Psoas muscle (tissue), 8 donors: ENCODE measurements around the gene HUS1. TPM values are rescaled to one million over a fixed set of nuclear protein-coding genes. Genes with fewer than 3 reads are reported as not detected.
A peak's percentile ranks its signal among the peaks of the same experiment; 100 is the strongest.
"Not testable (repeated sequence)": the region's sequence is repeated elsewhere in the genome, so short reads cannot be mapped to it uniquely, and the experiment has no call there.

Experiments
- ATAC-seq, 4 donors: fragments of 200-7000 bp; cut with Tn5 transposase; one replicate each; pipeline ENCODE4 v1.9.1; 2020; ENCODE audit warnings: moderate library complexity in 3 of 4, mild to moderate bottlenecking in 2 of 4
- DNase-seq, 2 donors: peaks; one replicate each; pipeline ENCODE4 v3.0.0-alpha.2; 2020
- H3K27ac ChIP-seq: fragments of 200-600 bp; one replicate; pipeline ENCODE4 v1.8.0; 2022
- H3K27me3 ChIP-seq, 3 donors: fragments of 200-600 bp in 1 of 3; one replicate each; pipeline versions ENCODE4 v1.6.1 to v1.8.0; 2013 to 2022; ENCODE audit warnings: low read length in 2 of 3, mild to moderate bottlenecking in 2 of 3, moderate library complexity in 1 of 3; ENCODE audit not compliant: insufficient read depth in 3 of 3
- H3K36me3 ChIP-seq, 2 donors: fragments of 200-600 bp in 1 of 2; one replicate each; pipeline versions ENCODE4 v1.6.1 to v1.8.0; 2013 to 2022; ENCODE audit warnings: low read depth in 1 of 2, mild to moderate bottlenecking in 1 of 2, moderate library complexity in 1 of 2; ENCODE audit not compliant: insufficient read depth in 1 of 2
- H3K4me1 ChIP-seq: fragments of 200-600 bp; one replicate; pipeline ENCODE4 v1.8.0; 2022
- H3K4me3 ChIP-seq: fragments of 200-600 bp; one replicate; pipeline ENCODE4 v1.8.0; 2022; ENCODE audit warnings: mild to moderate bottlenecking
- H3K9me3 ChIP-seq: fragments of 200-600 bp; one replicate; pipeline ENCODE4 v1.8.0; 2022
- CTCF ChIP-seq: fragments of 200-600 bp; IDR thresholded peaks from one replicate; pipeline ENCODE4 v1.8.0; 2022; ENCODE audit warnings: antibody characterized with exemption
- WGBS, 3 donors: extraction: QIAGEN DNeasy Blood & Tissue Kit; methylation state at CpG; one replicate each; pipeline versions ENCODE4 v1.1.6 to v1.1.7; 2013; 5-methylcytosine and 5-hydroxymethylcytosine counted together
- intact Hi-C, 2 donors: fragments of 100-400 bp; cut with DNase I; formaldehyde crosslinking; loops; one replicate each; pipeline versions ENCODE4 v1.11.0 to v1.14.2; 2022
- polyA plus RNA-seq, 3 donors: library from polyadenylated mRNA; stranded (reverse); fragments of 200-250 nt; gene quantifications; one replicate each; pipeline ENCODE4 v1.2.3, GENCODE V29; 2013
- total RNA-seq, 4 donors: library from RNA; stranded (reverse); fragmentation: NEBNext Ultra II Directional in 2 of 4; extraction: Animal tissue kit (Norgen Biotek cat#: 25700) in 2 of 4; gene quantifications; one replicate each; pipeline versions ENCODE4 v1.2.1 to v1.2.4, GENCODE V29; 2021 to 2023
- donor health status: healthy with polysubstance abuse.
- donor health status: DM: no; HTN: no; CAD: no; lungs with moderate emphysema.
- donor health status: Bipolar disorder and iron deficiency.
- donor health status: healthy.
- donor health status: DM: yes; HTN: yes; CAD: no.
- donor health status: DM: no; HTN: no; CAD: no.
- donor health status: DM: no; HTN: no; CAD: no.
- donor health status: DM: yes; HTN: yes; CAD: no.

The HUS1 gene
- total and polyA plus RNA-seq, 7 donors: 17.8 to 30.7 (median 26.6) TPM

DNA sequence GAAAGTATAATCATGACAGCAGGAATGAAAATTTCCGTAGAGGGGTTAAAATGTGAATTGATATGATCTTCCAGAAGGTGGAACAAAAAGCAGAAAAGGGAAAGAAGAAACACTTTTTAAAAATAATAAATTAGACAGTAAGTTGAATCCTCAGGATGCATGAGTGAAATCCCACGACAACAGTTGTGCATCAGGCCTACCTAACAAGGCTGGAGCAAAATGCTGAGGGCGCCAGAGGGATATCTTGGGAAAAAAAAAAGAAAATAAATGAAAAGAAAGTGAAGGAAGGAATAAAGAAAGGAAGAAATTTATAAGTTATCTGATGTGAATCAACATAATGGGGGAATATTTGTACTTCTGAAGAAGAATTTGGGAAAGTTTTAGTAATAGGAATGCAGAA is 13.0 kb upstream of the HUS1 start:
- no peaks in the 10 kb centered on the region for H3K36me3 ChIP-seq
- WGBS, 3 donors: 78 to 92% (median 88%) methylated on average over 3 of the region's 3 CpGs
- no peak overlapping the region for H3K27ac ChIP-seq
- H3K4me3 ChIP-seq: peak overlapping the region; percentile 61
- ATAC-seq: no peak
- no peak for DNase-seq
- intact Hi-C loops: loop anchor here in 1 of 2 donors (5.0 kb wide), 1 partner anchor 115 kb away; no protein-coding TSS in a partner anchor
- peaks cover 0 to 4% (median 0%) of the 10 kb centered on the region in 3 donors for H3K27me3 ChIP-seq
- H3K4me1 ChIP-seq: no peaks in the 10 kb centered on the region
- TF ChIP-seq CTCF: no peak
- H3K9me3 ChIP-seq: no peaks in the 10 kb centered on the region

- H3K27ac ChIP-seq: no peak overlapping the region
These were observed 12.4 kb upstream of the HUS1 start for GRCh38 chr7:47991741-47992311.

DNA sequence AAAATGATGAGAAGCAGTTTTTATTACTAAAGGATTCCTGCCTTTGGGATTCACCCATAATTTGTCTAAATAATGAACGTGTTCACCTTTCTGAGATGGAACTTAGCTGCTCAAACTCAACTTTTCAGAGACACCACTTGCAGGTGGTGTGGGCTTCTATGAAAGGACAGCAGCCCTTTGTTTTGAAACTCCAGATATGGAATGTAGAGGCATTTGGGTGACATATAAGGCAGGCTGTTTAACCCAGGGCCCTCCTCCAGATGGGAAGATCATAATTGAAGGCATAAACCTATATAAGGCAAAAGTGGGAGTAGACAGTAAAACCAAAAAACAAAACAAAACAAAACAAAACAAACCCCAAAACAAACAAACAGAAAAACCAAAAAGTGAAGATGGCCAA is 11.9 kb upstream of the HUS1 start:
- WGBS, 3 donors: 88 to 100% (median 91%) methylated on average over 1 of the region's 1 CpG
- H3K27ac ChIP-seq: no peak overlapping the region

More at GRCh38 chr7:47991741-47992311, 12.4 kb upstream of the HUS1 start:
- peak overlapping the region; percentile 61 for H3K4me3 ChIP-seq
- no peaks in the 10 kb centered on the region for H3K9me3 ChIP-seq
- no peaks in the 10 kb centered on the region for H3K36me3 ChIP-seq
- peak; percentile 85 to 91 for DNase-seq
- TF ChIP-seq CTCF: peak; percentile 48
- intact Hi-C loops: loop anchor here (1.0 to 5.0 kb wide), 2 partner anchors 115 to 117 kb away; no protein-coding TSS in a partner anchor
- peak; percentile 77 to 97 (median 88) for ATAC-seq
- peaks cover 0 to 4% (median 0%) of the 10 kb centered on the region in 3 donors for H3K27me3 ChIP-seq
- no peaks in the 10 kb centered on the region for H3K4me1 ChIP-seq
- 5 to 11% (median 5%) methylated on average over 26 of the region's 26 CpGs for WGBS, 3 donors

GRCh38 chr7:47990592-47990991 is 11.2 kb upstream of the HUS1 start:
- Histone ChIP-seq H3K27ac (no peak overlapping the region), H3K4me3 (no peak overlapping the region), H3K4me1 (no peaks in the 10 kb centered on the region), H3K36me3 (no peaks in the 10 kb centered on the region), H3K9me3 (no peaks in the 10 kb centered on the region), H3K27me3 (peaks cover 0 to 4% (median 0%) of the 10 kb centered on the region in 3 donors)
- intact Hi-C loops: loop anchor here in 1 of 2 donors (5.0 kb wide), 1 partner anchor 117 kb away; no protein-coding TSS in a partner anchor
- TF ChIP-seq CTCF: no peak
- 94 to 99% (median 95%) methylated on average over 5 of the region's 5 CpGs for WGBS, 3 donors
- ATAC-seq (no peak), DNase-seq (no peak)

More for the DNA sequence above, 11.9 kb upstream of the HUS1 start:
- H3K27me3 ChIP-seq: peaks cover 0 to 4% (median 0%) of the 10 kb centered on the region in 3 donors
- H3K4me3 ChIP-seq: no peak overlapping the region
- H3K4me1 ChIP-seq: no peaks in the 10 kb centered on the region
- H3K9me3 ChIP-seq: no peaks in the 10 kb centered on the region
- DNase-seq: no peak
- TF ChIP-seq CTCF: no peak
- no peaks in the 10 kb centered on the region for H3K36me3 ChIP-seq
- intact Hi-C loops: loop anchor here (1.0 to 5.0 kb wide), 2 partner anchors 116 to 118 kb away; no protein-coding TSS in a partner anchor
- ATAC-seq: no peak

- not testable (repeated sequence) for ATAC-seq, H3K27ac ChIP-seq, H3K36me3 ChIP-seq, DNase-seq, H3K4me1 ChIP-seq, H3K9me3 ChIP-seq, H3K27me3 ChIP-seq, H3K4me3 ChIP-seq
- intact Hi-C loops: loop anchor here in 1 of 2 donors (5.0 kb wide), 1 partner anchor 117 kb away; no protein-coding TSS in a partner anchor
- WGBS, 3 donors: 62 to 63% (median 62%) methylated on average over 10 of the region's 10 CpGs
These were observed 10.4 kb upstream of the HUS1 start for GRCh38 chr7:47989607-47990400.
